GM12864 (cell line): Measurements from ENCODE around the gene SLC22A3.

Experiments used
- DNase-seq: peaks from one replicate; pipeline ENCODE4 v3.0.0-alpha.2; 2011; ENCODE audit warnings: low read depth
- H3K4me3 ChIP-seq: 2 replicates; pipeline ENCODE4 v1.5.1; 2011; ENCODE audit warnings: mild to moderate bottlenecking, low read depth, low read length, control low read depth
- TF ChIP-seq, protein P1 (sequence below): IDR thresholded peaks from 2 replicates; pipeline ENCODE4 v1.5.1; 2011; ENCODE audit warnings: low read depth, mild to moderate bottlenecking, moderate library complexity, low read length, control low read depth, inconsistent platforms; ENCODE audit errors: missing control alignments

The SLC22A3 gene

DNA sequence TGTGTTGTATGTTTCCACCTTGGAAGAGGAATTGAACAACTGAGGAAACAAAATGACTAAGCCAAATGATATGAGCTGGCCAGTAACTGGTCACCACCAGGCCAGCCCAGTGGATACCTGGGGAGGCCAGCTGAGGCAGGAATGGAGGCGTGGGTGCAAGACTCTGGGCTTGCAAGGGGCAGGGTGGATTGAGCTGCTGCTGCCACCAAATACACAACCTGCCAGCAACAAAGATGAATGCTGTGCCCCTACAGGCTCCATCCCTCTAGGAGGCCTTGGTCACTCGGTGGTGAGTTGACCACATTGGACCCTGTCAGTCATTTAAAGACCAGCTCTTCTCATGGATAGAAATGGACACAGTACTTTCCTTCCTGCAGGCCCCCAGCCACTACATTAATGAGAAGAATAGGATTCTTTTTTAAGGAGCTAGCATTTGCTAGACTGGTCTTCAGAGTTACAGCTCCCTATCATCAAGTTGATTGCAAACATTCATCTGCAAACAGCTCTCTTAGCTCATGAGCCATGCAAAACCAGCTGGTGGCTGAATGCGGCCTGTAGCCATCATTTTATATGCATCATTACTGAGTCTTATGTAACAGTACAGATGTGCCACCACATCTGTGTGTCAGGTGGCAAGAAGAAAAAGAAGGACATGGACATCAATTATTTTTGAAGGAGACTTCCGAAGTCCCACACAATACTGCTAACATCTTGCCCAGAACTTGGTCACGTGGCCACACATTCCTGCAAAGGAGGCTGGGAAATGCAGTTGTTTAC is 26.3 kb upstream of the SLC22A3 start:
- DNase-seq = no peak
- TF ChIP-seq, protein P1, sequence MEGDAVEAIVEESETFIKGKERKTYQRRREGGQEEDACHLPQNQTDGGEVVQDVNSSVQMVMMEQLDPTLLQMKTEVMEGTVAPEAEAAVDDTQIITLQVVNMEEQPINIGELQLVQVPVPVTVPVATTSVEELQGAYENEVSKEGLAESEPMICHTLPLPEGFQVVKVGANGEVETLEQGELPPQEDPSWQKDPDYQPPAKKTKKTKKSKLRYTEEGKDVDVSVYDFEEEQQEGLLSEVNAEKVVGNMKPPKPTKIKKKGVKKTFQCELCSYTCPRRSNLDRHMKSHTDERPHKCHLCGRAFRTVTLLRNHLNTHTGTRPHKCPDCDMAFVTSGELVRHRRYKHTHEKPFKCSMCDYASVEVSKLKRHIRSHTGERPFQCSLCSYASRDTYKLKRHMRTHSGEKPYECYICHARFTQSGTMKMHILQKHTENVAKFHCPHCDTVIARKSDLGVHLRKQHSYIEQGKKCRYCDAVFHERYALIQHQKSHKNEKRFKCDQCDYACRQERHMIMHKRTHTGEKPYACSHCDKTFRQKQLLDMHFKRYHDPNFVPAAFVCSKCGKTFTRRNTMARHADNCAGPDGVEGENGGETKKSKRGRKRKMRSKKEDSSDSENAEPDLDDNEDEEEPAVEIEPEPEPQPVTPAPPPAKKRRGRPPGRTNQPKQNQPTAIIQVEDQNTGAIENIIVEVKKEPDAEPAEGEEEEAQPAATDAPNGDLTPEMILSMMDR = no peak
- H3K4me3 ChIP-seq = no peak overlapping the region

DNA sequence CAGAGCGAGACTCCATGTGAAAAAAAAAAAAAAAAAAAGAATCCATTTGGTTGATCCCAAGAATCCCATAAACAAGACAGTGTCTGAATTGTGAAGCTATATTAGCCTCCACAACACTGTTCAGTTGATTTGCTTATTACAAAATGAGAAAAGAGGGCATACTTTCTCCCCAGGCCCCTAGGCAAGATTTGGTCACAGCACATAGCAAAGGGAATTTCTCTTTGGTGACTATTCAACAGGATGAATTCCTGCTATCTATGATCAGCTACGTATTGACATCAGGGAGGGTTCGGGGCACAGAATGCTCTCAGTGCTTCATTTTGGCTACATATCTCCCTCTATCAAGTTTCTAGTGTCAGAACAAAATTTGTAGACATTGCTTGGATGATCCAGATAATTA is 20.2 kb upstream of the SLC22A3 start:
- DNase-seq = no peak
- no peak overlapping the region for H3K4me3 ChIP-seq
- TF ChIP-seq, protein P1 = no peak

DNA sequence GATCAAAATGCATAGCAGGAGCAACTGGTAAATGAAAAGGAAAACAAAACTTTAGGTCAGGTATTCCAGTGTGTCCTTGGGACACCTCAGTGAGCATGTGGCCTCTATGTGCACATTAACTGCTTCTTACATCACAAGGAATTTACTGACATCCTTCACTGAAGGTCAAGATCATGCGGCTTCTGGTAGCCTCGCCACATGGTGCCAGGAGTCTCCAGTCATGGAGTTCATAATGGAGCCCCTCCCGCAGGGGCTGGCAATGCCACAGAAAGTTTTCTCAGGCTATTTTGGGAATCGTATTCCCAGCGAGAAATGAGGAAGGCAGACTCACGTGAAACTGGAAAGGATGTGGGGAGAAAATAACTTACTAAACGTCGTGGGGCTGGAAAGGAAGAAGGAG is 19.7 kb upstream of the SLC22A3 start:
- no peak overlapping the region for H3K4me3 ChIP-seq
- TF ChIP-seq, protein P1 = no peak
- DNase-seq = no peak

DNA sequence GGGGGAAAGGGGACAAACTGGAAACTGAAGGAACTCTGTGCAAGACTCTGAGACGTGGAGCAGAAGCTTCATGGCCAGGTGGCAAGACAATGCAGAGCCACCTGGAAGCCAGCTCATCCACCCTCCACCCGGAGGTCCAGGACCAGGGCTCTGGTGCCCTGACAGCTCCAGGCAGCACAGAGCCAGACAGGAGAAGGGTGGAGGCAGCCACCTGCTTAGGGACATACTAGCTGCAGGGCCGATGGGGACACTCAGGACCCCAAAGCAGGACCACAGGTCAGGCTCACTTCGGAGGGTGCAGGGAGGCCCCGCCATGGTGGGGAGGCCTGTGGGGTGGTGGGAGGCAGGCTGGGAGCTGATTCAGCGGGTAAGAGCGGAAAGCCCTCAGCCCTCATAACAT is 19.0 kb upstream of the SLC22A3 start:
- no peak for DNase-seq
- TF ChIP-seq, protein P1 = no peak
- H3K4me3 ChIP-seq = no peak overlapping the region

DNA sequence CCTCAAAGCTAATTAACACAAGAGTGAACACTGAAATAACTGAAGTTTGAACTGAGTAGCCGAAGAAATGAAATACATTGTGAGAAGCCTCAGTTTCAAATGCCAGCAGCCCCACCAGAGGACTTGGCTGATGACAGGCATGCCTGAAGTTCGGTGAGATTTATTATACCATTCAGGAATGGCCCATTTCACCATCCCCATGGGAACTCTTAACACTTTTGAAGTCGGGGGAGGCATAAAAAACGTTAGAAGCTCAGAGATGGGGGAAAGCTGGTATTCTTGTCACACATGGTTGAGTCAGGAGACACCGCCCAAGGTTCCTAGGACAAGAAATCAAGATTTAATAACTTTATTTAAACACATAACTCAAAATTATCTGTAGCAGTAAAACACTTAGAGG is 17.6 kb upstream of the SLC22A3 start:
- TF ChIP-seq, protein P1 = no peak
- no peak overlapping the region for H3K4me3 ChIP-seq
- DNase-seq = no peak

DNA sequence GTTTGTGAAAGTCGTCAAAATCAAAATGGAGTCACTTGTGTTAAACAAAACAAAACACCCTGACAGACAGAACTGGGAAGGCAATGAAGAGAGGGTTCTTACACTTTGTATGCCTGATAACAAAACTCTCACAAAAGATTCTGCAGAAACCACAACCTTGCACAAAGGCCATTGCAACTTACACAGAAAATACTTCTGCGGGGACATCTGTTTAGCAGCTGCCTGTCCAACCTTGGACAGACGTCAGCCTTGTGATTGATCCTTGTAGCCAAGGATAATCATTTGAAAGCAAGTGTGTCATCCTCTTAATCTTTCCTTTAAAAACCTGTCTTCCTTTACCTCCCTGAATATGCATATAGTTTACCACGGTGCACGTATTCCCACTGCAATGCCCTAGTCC is 17.0 kb upstream of the SLC22A3 start:
- no peak for DNase-seq
- H3K4me3 ChIP-seq = no peak overlapping the region
- TF ChIP-seq, protein P1 = no peak

DNA sequence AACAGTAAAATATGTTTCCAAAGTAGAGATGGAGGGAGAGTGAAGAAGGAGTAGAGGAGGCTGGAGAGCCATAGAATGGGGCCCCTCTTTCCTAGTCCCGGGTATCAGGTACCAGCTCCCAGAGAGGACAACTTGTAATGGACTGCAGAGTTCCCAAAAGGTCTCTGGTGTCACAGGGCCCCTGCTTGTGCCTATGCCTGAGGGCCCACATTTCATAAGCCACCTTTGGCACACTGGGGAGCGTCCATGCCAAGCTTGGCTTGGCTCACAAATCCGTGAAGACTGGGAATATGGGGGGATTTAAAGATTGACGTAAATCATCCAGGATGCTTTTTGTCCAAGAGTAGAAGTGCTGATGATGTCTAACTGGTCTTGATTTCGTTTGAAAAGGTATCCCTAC is 16.4 kb upstream of the SLC22A3 start:
- no peak for DNase-seq
- TF ChIP-seq, protein P1 = no peak
- H3K4me3 ChIP-seq = no peak overlapping the region
